A549 (cell line): ENCODE data around the gene AP2A2. TPM values are rescaled to one million over a fixed set of nuclear protein-coding genes. Genes with fewer than 3 reads are reported as not detected.

ENCODE experiments used
- ATAC-seq, 2 experiments: fragments of 200-7000 bp in 1 of 2; fragments of >200 bp in 1 of 2; cut with Nextera tagmentation in 1 of 2; cut with Tn5 transposase in 1 of 2; 3 replicates each; pipeline versions ENCODE4 v1.8.0 to v1.9.1; 2018 to 2020; ENCODE audit warnings: mild to moderate bottlenecking in 1 of 2, moderate library complexity in 1 of 2
- CTCF ChIA-PET: fragments of 300-600 bp; sonication (Branson Sonifier 250); formaldehyde crosslinking; extraction: SDS; loops from one replicate; lab custom pipeline; 2021; ENCODE audit warnings: antibody characterized with exemption, inconsistent platforms; lab: Yijun Ruan, JAX
- POLR2A ChIA-PET: fragments of 350-600 bp; formaldehyde crosslinking; extraction: SDS; loops from one replicate; lab custom pipeline; 2021; ENCODE audit warnings: antibody characterized with exemption, inconsistent platforms; lab: Yijun Ruan, JAX
- DNase-seq, 2 experiments: peaks; one replicate each; pipeline versions ENCODE4 v3.0.0 to v3.0.0-alpha.2; 2011 to 2016; ENCODE audit warnings: low read depth in 1 of 2, low spot score in 1 of 2
- FAIRE-seq: peaks from 2 replicates; lab custom pipeline; 2011; peaks lifted over from hg19 to GRCh38; lab: Jason Lieb, UNC
- H3K27ac ChIP-seq, 2 experiments: fragments of >200 bp; sonication (Bioruptor Twin); formaldehyde crosslinking; 3 replicates each; pipeline ENCODE4 v1.5.1; 2016 to 2017
- H3K4me1 ChIP-seq: fragments of >200 bp; sonication (Bioruptor Twin); formaldehyde crosslinking; 3 replicates; pipeline ENCODE4 v1.6.1; 2016
- H3K4me2 ChIP-seq: fragments of >200 bp; sonication (Bioruptor Twin); formaldehyde crosslinking; 3 replicates; pipeline ENCODE4 v1.6.1; 2016
- H3K4me3 ChIP-seq: fragments of >200 bp; sonication (Bioruptor Twin); formaldehyde crosslinking; 3 replicates; pipeline ENCODE4 v1.5.1; 2016
- H3K9me3 ChIP-seq: fragments of >200 bp; sonication (Bioruptor Twin); formaldehyde crosslinking; 3 replicates; pipeline ENCODE4 v1.6.1; 2016
- BHLHE40 ChIP-seq: IDR thresholded peaks from 2 replicates; pipeline ENCODE4 v1.6.1; 2012; ENCODE audit warnings: low read depth, low read length, inconsistent platforms
- CEBPB ChIP-seq, 2 experiments: fragments of >200 bp in 1 of 2; sonication (Bioruptor Twin) in 1 of 2; formaldehyde crosslinking in 1 of 2; IDR thresholded peaks; 2 replicates each; pipeline ENCODE4 v1.6.1; 2012 to 2016
- EHF ChIP-seq: fragments of 250-450 bp; sonication (Bioruptor Pico); IDR thresholded peaks from 2 replicates; pipeline ENCODE4 v1.5.0; 2020; ENCODE audit warnings: mild to moderate bottlenecking
- EP300 ChIP-seq, 2 experiments: fragments of >200 bp; sonication (Bioruptor Twin); formaldehyde crosslinking; IDR thresholded peaks; 2 replicates in 1 of 2; 3 replicates in 1 of 2; pipeline ENCODE4 v1.6.1; 2016 to 2017
- GATA3 ChIP-seq: IDR thresholded peaks from 2 replicates; pipeline ENCODE4 v1.6.1; 2012; ENCODE audit warnings: borderline replicate concordance
- HEYL ChIP-seq: fragments of 250-450 bp; sonication (Bioruptor Pico); IDR thresholded peaks from 2 replicates; pipeline ENCODE4 v1.8.0; 2021; ENCODE audit warnings: mild to moderate bottlenecking, moderate library complexity
- HOXB5 ChIP-seq: fragments of 250-450 bp; sonication (Bioruptor Pico); IDR thresholded peaks from 2 replicates; pipeline ENCODE4 v1.5.0; 2020; ENCODE audit warnings: mild to moderate bottlenecking, moderate library complexity
- KDM1A ChIP-seq: fragments of 200-600 bp; sonication (generic); IDR thresholded peaks from 2 replicates; pipeline ENCODE4 v1.6.1; 2016; ENCODE audit warnings: low read depth, mild to moderate bottlenecking
- PBX3 ChIP-seq: IDR thresholded peaks from 2 replicates; pipeline ENCODE4 v1.6.1; 2012
- RAD21 ChIP-seq, 2 experiments: fragments of >200 bp in 1 of 2; sonication (Bioruptor Twin) in 1 of 2; formaldehyde crosslinking in 1 of 2; IDR thresholded peaks in 1 of 2; conservative IDR thresholded peaks in 1 of 2; 2 replicates in 1 of 2; 3 replicates in 1 of 2; pipeline ENCODE4 v1.6.1; 2012 to 2018; ENCODE audit warnings: inconsistent platforms in 1 of 2
- RARB ChIP-seq: fragments of 250-450 bp; sonication (Bioruptor Pico); IDR thresholded peaks from 2 replicates; pipeline ENCODE4 v1.8.0; 2021; ENCODE audit warnings: mild to moderate bottlenecking, moderate library complexity
- RCOR1 ChIP-seq: fragments of 150-350 bp; IDR thresholded peaks from 2 replicates; pipeline ENCODE4 v1.6.1; 2014; ENCODE audit warnings: antibody characterized with exemption, low read length, low read depth
- RFX5 ChIP-seq: fragments of 450-650 bp; IDR thresholded peaks from 2 replicates; pipeline ENCODE4 v1.7.1; 2014; ENCODE audit warnings: antibody characterized with exemption, mild to moderate bottlenecking, moderate library complexity
- RNF2 ChIP-seq: fragments of 200-600 bp; sonication (generic); IDR thresholded peaks from 2 replicates; pipeline ENCODE4 v1.6.1; 2016; ENCODE audit warnings: low read depth, mild to moderate bottlenecking, antibody characterized with exemption, moderate library complexity, borderline replicate concordance
- SMC3 ChIP-seq: fragments of >200 bp; sonication (Bioruptor Twin); formaldehyde crosslinking; IDR thresholded peaks from 3 replicates; pipeline ENCODE4 v1.6.1; 2018; ENCODE audit warnings: inconsistent platforms
- SREBF2 ChIP-seq: fragments of 450-650 bp; IDR thresholded peaks from 2 replicates; pipeline ENCODE4 v1.6.1; 2014; ENCODE audit warnings: mild to moderate bottlenecking, moderate library complexity
- TFCP2L1 ChIP-seq: fragments of 250-450 bp; sonication (Bioruptor Pico); IDR thresholded peaks from 2 replicates; pipeline ENCODE4 v1.5.0; 2021; ENCODE audit warnings: mild to moderate bottlenecking
- WGBS: methylation state at CpG from one replicate; pipeline ENCODE4 v1.1.6; 2017; ENCODE audit errors: missing lambda C conversion rate; 5-methylcytosine and 5-hydroxymethylcytosine counted together
- polyA plus RNA-seq, 4 experiments: library from polyadenylated mRNA; depleted of rRNA in 3 of 4; stranded (reverse); fragments of >200 nt; fragmentation: RNase III in 1 of 4; extraction: RNeasy Plus Mini Kit Qiagen cat#74134 plus additional on column Dnase treatment in 1 of 4; gene quantifications; 2 replicates in 3 of 4; 3 replicates in 1 of 4; pipeline ENCODE4 v1.2.3, GENCODE V29; 2011 to 2017
- TF ChIP-seq, protein P1 (sequence below): fragments of >200 bp; sonication (Bioruptor Twin); formaldehyde crosslinking; IDR thresholded peaks from 3 replicates; pipeline ENCODE4 v1.5.1; 2016
- TF ChIP-seq, protein P2 (sequence below): fragments of >200 bp; sonication (Bioruptor Twin); formaldehyde crosslinking; IDR thresholded peaks from 3 replicates; pipeline ENCODE4 v1.6.1; 2016
- TF ChIP-seq, protein P3 (sequence below): fragments of >200 bp; sonication (Bioruptor Twin); formaldehyde crosslinking; IDR thresholded peaks from 2 replicates; pipeline ENCODE4 v1.6.1; 2016
- TF ChIP-seq, protein P4 (sequence below): fragments of 250-450 bp; sonication (Bioruptor Pico); IDR thresholded peaks from 2 replicates; pipeline ENCODE4 v1.5.0; 2021; ENCODE audit warnings: mild to moderate bottlenecking, moderate library complexity, borderline replicate concordance
- TF ChIP-seq, protein P5 (sequence below): fragments of 450-650 bp; IDR thresholded peaks from 2 replicates; pipeline ENCODE4 v1.6.1; 2014; ENCODE audit warnings: antibody characterized with exemption

Gene AP2A2
- polyA plus RNA-seq, 2 of the 4 experiments (the other 2 are of a cell fraction) = 39.4 to 60.4 TPM

DNA sequence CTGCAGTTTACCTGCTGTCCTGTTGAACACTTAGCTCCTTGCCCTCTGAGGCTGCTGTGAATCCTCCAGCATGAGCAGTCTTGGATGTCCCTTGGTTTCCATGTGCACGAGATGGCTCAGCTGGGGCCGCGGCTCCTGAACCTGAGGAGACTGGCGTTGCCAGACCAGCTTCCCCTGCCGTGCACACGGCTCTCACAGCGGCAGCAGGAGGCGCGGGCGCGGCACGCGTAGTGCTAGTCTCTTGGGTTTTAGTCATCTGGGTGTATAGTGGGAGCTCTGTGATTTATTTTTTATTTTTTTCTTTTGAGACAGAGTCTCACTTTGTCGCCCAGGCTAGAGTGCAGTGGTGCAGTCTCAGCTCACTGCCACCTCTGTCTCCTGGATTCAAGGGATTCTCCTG lies 56.1 kb downstream of the AP2A2 start (continued):
- TF ChIP-seq, protein P1, sequence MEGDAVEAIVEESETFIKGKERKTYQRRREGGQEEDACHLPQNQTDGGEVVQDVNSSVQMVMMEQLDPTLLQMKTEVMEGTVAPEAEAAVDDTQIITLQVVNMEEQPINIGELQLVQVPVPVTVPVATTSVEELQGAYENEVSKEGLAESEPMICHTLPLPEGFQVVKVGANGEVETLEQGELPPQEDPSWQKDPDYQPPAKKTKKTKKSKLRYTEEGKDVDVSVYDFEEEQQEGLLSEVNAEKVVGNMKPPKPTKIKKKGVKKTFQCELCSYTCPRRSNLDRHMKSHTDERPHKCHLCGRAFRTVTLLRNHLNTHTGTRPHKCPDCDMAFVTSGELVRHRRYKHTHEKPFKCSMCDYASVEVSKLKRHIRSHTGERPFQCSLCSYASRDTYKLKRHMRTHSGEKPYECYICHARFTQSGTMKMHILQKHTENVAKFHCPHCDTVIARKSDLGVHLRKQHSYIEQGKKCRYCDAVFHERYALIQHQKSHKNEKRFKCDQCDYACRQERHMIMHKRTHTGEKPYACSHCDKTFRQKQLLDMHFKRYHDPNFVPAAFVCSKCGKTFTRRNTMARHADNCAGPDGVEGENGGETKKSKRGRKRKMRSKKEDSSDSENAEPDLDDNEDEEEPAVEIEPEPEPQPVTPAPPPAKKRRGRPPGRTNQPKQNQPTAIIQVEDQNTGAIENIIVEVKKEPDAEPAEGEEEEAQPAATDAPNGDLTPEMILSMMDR = no peak
- TF ChIP-seq GATA3 (no peak), HOXB5 (CRISPR knock-in tag) (no peak), KDM1A (no peak), BHLHE40 (no peak), RARB (CRISPR knock-in tag) (no peak)

DNA sequence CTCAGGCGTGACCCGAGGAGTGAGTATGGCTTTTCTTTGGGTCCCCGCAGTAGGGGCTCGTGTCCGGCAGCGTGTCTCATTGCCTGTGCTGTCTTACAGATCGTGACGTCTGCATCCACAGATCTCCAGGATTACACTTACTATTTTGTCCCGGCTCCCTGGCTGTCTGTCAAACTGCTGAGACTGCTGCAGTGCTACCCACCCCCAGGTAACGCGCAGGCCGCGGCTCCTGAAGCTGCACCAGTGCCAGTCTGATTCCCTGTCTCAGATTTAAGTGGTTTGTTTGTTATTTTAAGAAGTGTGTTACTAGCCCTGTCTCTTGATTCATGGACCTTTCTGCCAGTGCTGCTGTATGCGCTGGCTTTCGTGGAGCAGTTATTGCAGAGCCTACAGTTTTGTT lies 58.9 kb downstream of the AP2A2 start:
- no peak overlapping the region for H3K4me3 ChIP-seq
- ATAC-seq (no peak), FAIRE-seq (no peak), DNase-seq (no peak)
- no peaks in the 10 kb centered on the region for H3K4me1 ChIP-seq
- H3K9me3 ChIP-seq = no peaks in the 10 kb centered on the region
- WGBS = 98% methylated on average over 15 of the region's 15 CpGs
- TF ChIP-seq, protein P2, sequence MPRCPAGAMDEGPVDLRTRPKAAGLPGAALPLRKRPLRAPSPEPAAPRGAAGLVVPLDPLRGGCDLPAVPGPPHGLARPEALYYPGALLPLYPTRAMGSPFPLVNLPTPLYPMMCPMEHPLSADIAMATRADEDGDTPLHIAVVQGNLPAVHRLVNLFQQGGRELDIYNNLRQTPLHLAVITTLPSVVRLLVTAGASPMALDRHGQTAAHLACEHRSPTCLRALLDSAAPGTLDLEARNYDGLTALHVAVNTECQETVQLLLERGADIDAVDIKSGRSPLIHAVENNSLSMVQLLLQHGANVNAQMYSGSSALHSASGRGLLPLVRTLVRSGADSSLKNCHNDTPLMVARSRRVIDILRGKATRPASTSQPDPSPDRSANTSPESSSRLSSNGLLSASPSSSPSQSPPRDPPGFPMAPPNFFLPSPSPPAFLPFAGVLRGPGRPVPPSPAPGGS = no peak
- TF ChIP-seq SREBF2 = no peak
- TF ChIP-seq RCOR1 = no peak
- TF ChIP-seq, protein P3, sequence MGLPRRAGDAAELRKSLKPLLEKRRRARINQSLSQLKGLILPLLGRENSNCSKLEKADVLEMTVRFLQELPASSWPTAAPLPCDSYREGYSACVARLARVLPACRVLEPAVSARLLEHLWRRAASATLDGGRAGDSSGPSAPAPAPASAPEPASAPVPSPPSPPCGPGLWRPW = no peak
- TF ChIP-seq RFX5 = no peak
- TF ChIP-seq, protein P4, sequence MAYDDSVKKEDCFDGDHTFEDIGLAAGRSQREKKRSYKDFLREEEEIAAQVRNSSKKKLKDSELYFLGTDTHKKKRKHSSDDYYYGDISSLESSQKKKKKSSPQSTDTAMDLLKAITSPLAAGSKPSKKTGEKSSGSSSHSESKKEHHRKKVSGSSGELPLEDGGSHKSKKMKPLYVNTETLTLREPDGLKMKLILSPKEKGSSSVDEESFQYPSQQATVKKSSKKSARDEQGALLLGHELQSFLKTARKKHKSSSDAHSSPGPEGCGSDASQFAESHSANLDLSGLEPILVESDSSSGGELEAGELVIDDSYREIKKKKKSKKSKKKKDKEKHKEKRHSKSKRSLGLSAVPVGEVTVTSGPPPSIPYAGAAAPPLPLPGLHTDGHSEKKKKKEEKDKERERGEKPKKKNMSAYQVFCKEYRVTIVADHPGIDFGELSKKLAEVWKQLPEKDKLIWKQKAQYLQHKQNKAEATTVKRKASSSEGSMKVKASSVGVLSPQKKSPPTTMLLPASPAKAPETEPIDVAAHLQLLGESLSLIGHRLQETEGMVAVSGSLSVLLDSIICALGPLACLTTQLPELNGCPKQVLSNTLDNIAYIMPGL (CRISPR knock-in tag) = no peak
- no peak for TF ChIP-seq TFCP2L1
- TF ChIP-seq, protein P5, sequence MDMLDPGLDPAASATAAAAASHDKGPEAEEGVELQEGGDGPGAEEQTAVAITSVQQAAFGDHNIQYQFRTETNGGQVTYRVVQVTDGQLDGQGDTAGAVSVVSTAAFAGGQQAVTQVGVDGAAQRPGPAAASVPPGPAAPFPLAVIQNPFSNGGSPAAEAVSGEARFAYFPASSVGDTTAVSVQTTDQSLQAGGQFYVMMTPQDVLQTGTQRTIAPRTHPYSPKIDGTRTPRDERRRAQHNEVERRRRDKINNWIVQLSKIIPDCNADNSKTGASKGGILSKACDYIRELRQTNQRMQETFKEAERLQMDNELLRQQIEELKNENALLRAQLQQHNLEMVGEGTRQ = no peak
- no peak for TF ChIP-seq EP300 (IDR thresholded peaks at IDR 0.05)
- TF ChIP-seq SMC3 = no peak
- TF ChIP-seq RAD21 (conservative IDR thresholded peaks at IDR 0.05 in 1 of 2, IDR thresholded peaks at IDR 0.05 in 1 of 2) = no peak
- no peak for TF ChIP-seq PBX3
- TF ChIP-seq CEBPB (IDR thresholded peaks at IDR 0.05) = no peak
- TF ChIP-seq EHF = no peak
- TF ChIP-seq RNF2 = no peak
- TF ChIP-seq HEYL (CRISPR knock-in tag) = no peak
- POLR2A ChIA-PET = no interaction called here
- CTCF ChIA-PET = interaction anchor here (0.9 to 1.6 kb wide), 4 partner anchors 9 to 67 kb away, joined by 3 to 4 read pairs (median 3); partner anchors contain the start of gene AP2A2
- no peak overlapping the region for H3K27ac ChIP-seq
- no peak overlapping the region for H3K4me2 ChIP-seq
